ENCODE data around the gene DNASE1L3.

DNA sequence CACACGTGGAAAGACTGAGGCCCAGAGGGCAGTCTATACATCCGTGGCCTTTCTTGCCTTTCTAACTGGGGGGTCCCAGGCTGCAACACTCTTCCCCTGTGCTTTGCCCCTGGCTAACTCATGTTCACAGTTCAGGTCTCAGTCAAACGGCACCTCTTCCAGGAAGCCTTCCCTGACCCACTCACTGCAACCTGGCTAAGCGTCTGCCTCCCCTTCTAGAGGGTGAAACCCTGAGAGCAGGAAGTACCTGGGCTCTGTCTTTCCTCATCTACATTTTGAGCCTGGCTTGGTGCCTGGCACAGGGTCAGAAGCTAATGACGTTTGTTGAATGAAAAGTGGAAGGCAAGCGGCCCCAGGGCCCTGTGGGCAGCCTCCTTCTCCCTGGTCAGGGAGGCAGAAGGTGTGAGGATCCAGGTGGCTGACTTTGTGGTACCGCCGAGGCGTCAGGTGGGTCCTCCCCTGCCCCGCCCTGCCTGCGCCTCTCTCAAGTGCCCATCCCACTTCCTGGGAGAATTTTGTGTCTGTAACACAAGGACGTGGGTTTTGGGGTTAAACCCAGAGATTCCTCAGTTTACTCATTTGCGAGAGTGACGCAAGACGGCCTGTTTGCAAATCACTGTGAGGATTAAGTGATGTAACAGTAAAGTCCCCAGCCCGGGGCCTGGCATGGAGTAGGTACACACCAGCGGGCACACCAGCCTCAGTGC, 32.1 kb downstream of the DNASE1L3 start:
- TF ChIP-seq CTCF (conservative IDR thresholded peaks at IDR 0.05 in 1 of 2, IDR thresholded peaks at IDR 0.05 in 1 of 2; ENCODE audit: low read depth in 1 of 2, low read length in 2 of 2) (no peak), EZH2 (IDR thresholded peaks at IDR 0.05; ENCODE audit: low read length, missing control alignments) (no peak)

Data from fibroblast of lung (primary cell).